Stimulated activated CD4-positive, alpha-beta T cell treated with anti-CD3 and anti-CD28 coated beads, Interleukin-12 subunit alpha, Interleukin-12 subunit beta, amount 100 ng/mL, for 24 hours (primary cell): ENCODE results near the gene PCBP4.
A peak's percentile ranks its signal among the peaks of the same experiment; 100 is the strongest.

Experiments used
- DNase-seq, 2 experiments: peaks; one replicate each; pipeline ENCODE4 v3.0.0-alpha.2; 2020; ENCODE audit warnings: low read depth in 2 of 2

Gene PCBP4

DNA sequence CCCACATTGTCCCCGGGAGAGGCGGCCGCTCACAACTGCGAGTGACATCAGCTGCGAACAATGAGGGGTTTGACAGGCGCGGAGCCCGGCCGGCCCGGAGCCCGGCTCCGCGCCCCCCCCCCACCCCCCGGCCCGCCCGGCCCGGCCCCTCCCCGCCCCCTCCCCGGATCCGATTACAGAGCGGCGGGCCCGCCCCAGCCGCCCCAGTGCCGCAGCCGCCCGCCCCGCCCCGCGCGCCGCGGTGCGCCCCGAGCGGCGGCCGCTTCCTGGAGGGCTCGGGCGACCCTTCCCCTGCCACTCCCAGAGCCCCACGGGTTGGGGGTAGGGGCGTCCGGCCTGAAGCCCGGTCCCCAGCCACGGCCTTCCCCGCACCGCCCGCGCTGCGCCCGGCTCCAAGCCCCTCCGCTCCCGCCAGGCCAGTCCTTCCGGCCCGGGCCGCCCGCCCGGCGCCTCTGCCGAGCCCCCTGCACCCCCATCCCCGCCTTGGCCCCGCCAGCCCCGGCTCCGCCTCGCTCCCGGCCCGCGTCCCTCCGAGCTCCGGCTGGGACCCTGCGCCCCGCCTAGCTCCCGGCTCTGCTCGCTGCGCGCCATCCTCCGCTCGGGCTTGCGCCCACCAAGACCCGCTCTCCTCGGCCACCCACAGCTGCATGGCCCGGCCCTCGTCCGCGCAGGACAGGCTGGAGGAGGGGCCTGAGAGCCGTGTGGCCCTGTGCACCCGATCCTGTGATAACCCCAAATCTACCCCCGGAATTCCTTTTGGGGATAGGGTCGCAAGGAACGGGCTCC lies at the start of gene PCBP4:
Gene PCBP4 (minus strand): TSS at position 71 of the 786 bp plus-strand sequence. CDS start 6,214 bp downstream, outside the sequence.
- no peak for DNase-seq

- DNase-seq: no peak
Observed at GRCh38 chr3:52015438-52016228, 48.4 kb upstream of the PCBP4 start.

DNA sequence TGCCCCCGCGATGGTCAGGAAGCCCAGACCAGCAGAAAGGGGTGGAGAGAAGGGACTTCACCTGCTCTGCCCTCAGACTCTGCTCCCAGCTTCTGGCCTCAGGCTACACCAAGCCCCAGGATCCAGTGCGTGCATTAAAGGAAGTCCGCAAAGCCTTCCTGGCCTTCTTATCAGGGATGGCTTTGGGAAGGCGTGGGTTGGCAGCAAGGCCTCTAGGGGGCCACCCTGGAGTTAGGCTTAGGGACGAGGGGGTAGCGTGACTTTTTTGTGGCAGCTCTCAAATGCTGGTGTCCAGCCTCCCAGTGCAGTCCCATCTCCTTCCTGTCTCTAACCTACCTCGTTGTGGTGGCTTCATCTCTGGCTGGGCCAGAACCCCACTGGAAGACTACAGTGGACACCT lies 47.4 kb upstream of the PCBP4 start:
- no peak for DNase-seq

GRCh38 chr3:52013802-52014598 lies 46.7 kb upstream of the PCBP4 start:
- DNase-seq: no peak

- DNase-seq: no peak
Observed at GRCh38 chr3:52012699-52013098, 45.4 kb upstream of the PCBP4 start.

DNA sequence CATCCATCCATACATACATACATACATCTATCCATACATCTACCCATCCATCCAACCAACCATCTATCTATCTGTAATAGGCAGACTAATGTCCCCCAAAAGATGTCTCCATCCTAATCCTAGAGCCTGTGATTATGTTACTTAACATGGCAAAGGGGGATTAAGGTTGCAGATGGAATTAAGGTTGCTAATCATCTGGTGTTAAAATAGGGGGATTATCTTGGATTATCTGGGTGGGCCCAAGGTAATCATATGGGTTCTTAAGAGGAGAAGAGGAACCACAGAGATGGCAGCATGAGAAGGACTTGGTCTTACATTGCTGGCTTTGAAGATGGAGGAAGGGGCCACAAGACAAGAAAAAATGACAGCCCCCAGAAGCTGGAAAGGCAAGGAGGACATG lies 43.2 kb upstream of the PCBP4 start:
- no peak for DNase-seq

GRCh38 chr3:52007291-52007690 lies 40.0 kb upstream of the PCBP4 start:
- no peak for DNase-seq

DNA sequence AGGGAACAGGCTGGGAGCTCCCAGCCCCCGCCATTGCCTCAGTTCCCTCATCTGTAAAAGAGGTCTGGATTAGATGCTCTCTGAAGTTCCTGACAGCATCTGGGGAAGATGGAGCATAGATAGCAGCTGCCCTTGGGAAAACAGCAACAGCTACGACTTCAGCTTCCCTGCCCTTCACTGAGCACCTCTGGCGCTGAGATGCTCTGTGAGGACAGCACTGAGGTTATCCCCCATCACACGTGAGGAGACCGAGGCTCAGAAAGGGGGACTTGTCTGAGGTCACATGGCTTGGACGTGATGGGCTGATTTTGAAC lies 39.5 kb upstream of the PCBP4 start:
- DNase-seq: no peak

DNA sequence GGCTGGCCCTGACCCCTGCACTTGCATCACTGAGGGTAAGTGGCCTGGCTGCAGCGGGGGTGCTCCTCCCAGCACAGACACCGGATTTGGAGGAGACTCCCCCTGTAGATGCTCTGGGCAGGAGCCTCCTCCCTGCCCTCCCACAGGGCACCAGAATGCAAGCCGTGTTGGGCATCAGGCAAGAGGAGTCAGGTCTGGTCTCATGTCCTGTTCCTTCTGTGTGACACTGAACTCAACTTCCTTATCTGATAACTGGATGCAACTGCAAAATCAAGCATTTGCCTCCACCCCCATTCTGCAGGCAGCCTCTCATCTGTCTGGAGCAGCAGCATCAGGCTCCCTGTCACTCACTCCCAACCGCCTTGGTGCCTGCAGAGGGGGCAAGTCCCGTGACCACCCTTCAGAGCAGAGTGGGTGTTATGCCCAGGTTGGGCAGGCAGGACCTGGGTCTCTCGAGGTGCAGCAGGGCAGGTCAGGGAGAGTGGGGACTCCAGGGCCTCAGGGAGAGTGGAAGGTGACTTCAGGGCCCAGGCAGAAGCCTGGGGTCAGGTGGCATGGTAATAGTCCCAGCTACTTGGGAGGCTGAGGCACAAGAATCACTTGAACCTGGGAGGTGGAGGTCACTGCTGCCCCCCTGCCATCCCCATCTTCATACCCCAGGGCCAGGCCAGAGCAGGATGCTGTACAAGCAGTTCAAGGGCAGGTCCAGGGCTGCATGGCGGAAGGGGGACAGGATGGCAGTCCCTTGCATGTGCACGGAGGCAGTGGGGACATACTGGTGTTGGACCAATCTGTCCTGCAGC lies 39.0 kb upstream of the PCBP4 start:
- no peak for DNase-seq

GRCh38 chr3:52005571-52005986 lies 38.3 kb upstream of the PCBP4 start:
- no peak for DNase-seq

DNA sequence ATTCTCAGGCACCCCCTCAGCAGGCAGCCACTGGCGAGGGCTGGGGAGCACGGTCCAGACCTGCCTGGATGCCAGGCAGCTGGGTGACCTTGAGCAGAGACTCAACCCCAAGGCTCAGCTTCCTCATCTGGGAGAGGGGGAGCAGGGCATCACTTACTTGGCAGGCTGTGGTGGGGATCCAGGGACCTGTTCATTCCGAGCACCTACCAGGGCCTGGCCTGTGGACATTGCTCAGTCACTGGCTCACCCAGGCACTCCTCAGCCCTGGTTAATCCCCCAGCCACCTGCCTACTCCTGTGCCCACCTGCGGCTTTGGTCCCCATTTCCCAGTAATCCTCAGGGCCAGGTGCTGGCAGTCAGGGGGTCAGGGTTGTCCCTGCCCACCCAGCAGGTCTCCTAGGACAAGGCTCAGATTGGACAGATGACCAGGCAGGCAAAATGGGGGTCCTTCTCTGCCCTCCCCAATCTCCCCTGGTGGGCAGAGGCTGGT lies 37.7 kb upstream of the PCBP4 start:
- no peak for DNase-seq

- no peak for DNase-seq
Observed at GRCh38 chr3:52004163-52004787, 37.0 kb upstream of the PCBP4 start.

DNA sequence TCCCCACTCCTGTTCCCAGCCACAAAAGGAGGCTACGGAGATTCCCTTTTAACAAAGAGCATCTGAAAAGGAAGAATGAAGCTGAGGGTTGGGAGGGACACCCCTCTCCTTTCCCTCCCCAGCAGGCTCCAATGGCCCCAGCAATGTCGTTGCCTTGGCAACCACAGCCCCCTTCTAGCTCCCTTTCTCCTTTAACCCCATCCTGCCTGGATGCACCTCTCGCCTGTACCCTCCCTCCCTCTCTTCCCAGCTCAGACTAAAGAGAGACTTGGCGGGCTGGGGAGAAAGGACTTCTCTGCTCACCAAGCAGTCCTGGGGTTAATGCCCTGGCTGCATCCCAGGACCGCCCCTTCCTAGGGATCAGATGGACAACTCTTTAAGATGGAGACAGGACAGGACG lies 35.5 kb upstream of the PCBP4 start:
- DNase-seq: no peak

- peak; percentile 70 to 82 for DNase-seq
Observed at GRCh38 chr3:52001443-52001974, 34.3 kb upstream of the PCBP4 start.

DNA sequence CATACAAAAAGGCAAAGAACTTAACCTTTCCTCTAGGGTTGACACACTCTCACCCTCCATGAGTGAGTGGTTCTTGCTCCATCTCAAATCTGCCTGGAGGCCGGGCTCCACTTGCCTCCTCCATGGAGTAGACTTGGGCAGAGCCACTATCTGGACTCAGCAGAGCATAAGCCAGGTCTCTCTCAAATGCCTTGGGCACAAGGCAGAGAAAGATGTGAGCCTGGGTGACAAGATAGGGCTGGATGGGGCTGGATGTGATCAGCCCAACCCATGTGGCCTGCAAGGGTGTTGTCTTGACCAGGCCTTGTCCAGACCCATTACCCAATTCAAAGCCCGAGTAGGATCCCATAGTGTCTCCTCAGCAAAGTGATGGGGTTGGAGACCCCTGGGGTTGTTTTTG lies 32.6 kb upstream of the PCBP4 start:
- DNase-seq: no peak

GRCh38 chr3:51998774-51999173 lies 31.5 kb upstream of the PCBP4 start:
- DNase-seq: no peak

- no peak for DNase-seq
Observed at GRCh38 chr3:51997935-51998596, 30.8 kb upstream of the PCBP4 start.

GRCh38 chr3:51997172-51997571 lies 29.9 kb upstream of the PCBP4 start:
- DNase-seq: no peak

DNA sequence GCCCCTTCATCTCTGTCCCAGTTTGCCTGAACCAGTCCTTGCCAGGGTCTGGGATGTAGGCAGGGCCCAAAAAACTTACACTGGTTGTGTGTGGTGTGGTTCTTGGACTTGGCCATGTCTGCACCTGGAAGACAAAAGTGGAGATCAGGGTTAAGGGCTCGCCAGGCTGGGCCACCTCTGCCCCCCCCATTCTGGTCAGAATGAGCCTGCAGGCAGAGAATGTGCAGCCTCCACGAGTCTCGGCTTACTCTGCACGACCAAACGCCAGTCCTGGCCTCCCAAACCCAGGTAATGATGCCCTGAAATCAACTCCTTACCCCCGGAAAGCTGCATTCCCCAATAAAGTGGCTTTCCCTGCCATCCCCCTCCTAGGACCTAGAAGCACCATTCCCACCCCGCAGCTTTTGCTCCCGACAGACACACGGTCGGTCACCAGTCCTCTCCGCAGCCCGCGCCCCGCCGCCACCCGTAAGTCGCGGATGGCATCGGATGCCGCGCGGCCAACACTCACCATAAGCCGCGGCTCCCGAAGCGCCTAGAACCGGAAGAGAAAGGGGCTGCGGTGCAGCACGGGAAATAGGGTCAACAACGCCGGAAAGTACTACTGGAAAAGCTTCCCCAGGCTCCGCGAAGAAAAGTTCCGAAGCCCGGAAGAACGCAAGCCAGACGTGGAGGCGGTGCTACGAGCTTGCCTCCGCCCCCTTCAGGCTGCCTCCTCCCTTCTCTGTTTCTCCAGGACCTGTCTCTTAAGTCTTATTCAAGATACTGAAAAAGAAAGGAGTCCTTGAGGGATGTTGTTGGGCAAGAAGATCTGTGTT lies 28.3 kb upstream of the PCBP4 start, which contains the start of gene RPL29:
Gene RPL29 (minus strand): TSS at position 550 of the 818 bp plus-strand sequence. CDS start 434 bp downstream, at position 116.
- peak; percentile 83 to 86 for DNase-seq
